Kidney capillary endothelial cell (primary cell): ENCODE results near the gene GPATCH2L.

Source experiments
- DNase-seq: peaks from one replicate; pipeline ENCODE4 v3.0.0-alpha.2; 2018; ENCODE audit warnings: low spot score

GPATCH2L gene

GRCh38 chr14:76136476-76137110 lies 15.1 kb upstream of the GPATCH2L start:
- no peak for DNase-seq

DNA sequence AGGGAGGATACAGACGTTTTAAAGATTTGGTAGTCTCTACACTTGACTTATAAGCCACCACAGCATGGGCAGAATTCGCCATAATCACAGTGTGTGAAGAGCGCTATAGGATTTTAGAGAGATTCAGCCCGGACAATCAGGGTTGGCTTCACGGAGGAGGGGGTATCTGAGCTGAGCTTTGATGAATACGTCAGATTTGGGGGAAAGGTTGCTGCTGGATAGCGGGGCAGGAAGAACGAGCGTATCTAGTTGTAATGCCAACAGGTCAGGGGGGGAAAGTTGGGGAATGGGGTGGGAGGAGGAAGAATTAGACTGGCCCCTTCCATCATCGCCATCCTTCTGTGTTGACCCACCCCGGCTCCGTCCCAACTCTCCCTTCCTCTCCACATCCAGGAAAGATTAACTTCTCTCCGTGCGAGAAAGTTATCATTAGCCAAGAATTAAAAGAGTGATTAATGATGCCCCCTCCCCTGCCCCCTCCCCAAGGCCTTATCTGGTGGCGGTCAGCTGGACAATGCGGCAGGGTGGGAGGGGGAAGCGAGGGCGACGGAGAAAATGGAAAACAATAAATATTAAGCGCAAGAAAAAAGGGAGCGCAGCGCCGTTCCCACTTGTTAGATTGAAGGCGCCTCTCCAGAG lies 13.5 kb upstream of the GPATCH2L start:
- no peak for DNase-seq

GRCh38 chr14:76138758-76139723 lies 12.7 kb upstream of the GPATCH2L start:
- DNase-seq: no peak

- DNase-seq: no peak
These were observed 8.1 kb upstream of the GPATCH2L start for GRCh38 chr14:76143642-76144041.

- no peak for DNase-seq
These were observed 4.7 kb upstream of the GPATCH2L start for GRCh38 chr14:76146976-76147375.

DNA sequence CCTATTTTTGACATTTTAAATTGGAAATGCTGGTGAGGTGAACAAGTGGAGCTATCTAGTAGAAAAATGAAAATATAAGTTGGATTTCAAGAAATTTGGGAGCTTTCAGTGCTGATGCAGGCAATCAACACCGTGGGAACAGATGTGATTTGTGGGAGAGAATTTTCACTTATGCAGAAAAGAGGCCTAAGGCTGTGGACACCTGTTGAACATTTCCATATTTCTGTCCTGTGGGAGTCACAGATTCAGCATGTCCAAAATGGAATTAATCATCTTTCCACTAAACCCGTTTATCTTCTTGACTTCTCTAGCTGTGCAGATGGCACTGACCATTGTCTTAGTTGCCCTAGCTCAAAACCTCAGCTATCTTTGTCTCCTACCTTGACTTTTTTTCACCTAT lies 2.5 kb upstream of the GPATCH2L start:
- DNase-seq: no peak

DNA sequence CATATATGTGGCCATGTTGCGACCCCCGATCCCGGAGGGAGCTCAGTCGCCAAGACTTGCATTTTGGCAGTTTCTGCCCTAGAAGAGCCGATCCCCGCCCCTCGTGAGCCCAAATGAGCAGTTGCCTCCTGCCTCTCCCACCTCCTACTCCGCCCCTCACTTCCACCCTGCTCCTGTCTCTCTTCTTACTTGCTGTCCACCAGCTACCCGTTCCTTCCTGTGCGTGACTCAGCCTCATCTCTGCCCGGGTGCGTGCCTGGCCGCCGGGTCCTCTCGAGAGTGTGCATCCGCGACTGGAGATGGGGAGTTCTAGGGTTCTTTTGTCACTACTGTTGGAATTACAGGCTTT lies 585 bp downstream of the GPATCH2L start:
- DNase-seq: peak; percentile 86

DNA sequence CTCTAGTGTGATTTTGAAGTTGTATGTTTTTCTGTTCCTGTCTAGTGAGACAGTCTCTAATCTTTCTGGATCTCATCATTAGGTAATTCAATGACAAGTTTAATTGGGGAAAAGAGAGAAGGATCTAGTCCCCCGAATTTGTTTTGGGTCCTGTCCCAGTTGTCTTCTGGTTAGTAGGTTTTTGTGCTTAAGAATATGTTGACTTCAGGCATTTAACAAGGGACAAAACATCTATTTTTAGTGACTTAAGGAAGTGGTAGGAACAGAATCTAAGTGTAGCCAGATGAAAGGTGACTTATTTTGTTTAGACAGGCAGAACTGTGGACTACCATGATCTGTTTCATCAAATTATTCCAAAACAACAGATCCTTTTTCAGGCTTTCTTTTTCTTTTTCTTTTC lies 2.2 kb downstream of the GPATCH2L start:
- DNase-seq: no peak

DNA sequence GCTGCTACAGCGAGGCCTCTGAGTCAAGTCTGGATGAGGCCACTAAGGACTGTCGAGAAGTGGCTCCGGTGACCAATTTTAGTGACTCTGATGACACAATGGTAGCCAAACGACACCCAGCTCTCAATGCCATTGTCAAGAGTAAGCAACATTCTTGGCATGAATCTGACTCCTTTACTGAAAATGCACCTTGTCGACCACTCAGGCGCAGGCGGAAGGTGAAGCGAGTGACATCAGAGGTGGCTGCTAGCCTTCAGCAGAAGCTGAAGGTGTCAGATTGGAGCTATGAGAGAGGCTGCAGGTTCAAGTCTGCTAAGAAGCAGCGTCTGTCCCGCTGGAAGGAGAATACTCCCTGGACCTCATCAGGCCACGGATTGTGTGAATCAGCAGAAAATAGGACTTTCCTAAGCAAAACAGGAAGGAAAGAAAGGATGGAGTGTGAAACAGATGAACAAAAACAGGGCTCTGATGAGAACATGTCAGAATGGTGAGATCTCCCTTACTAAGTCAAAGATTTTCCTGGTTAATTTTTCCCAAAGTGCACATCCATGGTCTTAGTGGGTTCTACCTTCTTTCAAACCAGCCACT lies 2.9 kb downstream of the GPATCH2L start:
- no peak for DNase-seq

DNA sequence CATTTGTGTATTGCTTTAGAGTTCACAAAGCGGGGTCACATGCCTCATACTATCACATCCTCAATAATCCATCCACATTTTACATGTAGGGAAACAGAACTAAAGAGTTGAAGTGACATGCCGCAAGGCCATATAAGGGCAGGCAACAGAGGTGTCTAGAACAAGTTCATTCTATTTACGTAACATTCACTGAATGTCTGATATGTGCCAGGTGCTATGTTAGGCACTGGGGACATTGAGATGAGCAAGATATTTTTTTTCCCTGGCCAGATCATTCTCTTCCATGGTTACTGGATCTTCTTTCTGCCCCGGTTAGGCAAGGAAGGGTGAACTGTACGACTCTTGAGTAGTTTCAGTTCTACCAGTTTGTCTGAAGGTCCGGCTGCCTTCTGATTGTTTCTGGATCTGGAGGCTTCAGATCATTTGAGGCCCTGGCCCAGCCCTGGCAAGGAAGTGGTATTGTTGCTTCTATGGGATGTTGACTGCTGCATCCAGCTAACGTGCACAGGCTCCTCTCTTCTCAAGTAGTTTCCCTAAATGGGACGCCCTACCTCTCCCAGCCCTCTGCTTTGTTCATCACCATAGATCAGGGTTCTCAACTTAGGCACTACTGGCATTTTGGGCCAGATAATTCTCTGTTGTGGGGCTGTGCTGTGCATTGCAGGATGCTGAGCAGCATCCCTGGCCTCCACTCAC lies 12.1 kb downstream of the GPATCH2L start:
- no peak for DNase-seq

- DNase-seq: no peak
These were observed 16.8 kb downstream of the GPATCH2L start for GRCh38 chr14:76168531-76168930.

- DNase-seq: no peak
These were observed 18.1 kb downstream of the GPATCH2L start for GRCh38 chr14:76169776-76170175.

DNA sequence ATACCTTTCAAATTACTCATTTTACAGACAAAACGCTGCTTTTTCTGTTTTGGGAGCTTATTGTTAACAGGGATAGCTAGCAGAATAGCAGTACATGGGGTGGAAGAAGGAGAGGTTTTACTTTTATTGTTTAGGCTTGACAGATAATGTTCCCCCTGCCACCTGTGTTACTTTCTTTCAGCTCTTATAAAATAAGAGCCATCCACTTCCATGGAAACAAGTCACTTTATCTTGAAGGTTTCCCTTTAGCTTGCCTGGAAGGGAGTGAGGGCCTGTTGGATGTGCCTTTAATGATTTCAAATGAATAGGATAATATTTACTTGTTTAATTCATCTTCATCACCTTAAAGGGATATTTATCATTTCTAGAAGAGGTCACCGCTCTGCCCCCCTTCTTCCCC lies 23.3 kb downstream of the GPATCH2L start:
- no peak for DNase-seq

GRCh38 chr14:76175942-76176341 lies 24.2 kb downstream of the GPATCH2L start:
- DNase-seq: no peak

DNA sequence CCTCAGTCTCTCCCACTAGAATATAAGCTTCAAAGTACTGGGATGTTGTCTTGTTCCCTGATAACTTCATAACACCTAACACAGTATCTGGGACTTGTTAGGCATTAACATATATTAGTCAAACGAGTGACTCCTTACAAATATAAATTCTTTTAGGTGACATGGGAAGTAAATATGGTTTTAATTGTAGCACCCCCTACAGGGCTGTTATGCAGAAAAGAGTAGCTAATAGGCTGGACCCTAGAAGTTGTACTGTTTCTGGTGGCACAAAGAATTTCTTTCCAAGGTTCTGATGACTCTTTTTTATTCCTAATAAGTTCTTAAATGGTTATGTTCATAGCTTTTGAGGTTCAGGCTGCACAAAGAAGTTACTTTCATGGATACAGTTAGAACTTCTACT lies 29.8 kb downstream of the GPATCH2L start:
- peak; percentile 10 for DNase-seq

DNA sequence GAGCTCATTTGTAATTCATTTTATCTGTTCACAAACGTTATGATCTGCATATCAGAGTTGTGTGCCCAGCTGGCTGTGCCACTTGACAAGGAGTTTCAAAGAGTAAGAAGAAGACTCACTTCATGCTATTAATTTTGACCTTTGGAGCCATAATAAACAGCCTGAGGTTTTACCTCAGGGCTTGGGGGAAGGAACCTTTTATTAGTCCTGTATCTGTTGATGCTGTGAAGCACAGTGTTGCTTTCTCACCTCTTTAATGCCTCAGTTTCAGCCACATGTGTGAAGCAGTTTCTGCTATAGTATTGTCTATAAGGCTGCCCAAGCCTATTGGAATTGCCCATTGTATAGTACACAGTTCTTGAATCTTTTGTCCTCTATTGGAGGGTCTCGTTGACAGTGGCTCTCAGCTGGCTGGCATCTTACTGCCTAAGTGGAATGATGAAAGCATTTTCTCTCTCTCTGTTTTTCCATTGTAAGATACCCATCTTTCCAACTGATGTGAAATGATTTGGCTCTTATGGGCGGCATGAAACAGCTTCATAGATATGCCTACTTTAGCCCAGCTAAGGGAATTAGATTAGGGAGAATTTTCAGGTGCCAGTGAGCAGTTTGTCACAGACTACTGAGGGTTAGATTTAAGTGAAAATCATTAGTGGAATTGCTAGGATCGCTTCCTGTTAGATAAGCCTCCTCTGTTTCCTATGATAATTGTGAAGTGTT lies 34.7 kb downstream of the GPATCH2L start:
- no peak for DNase-seq

DNA sequence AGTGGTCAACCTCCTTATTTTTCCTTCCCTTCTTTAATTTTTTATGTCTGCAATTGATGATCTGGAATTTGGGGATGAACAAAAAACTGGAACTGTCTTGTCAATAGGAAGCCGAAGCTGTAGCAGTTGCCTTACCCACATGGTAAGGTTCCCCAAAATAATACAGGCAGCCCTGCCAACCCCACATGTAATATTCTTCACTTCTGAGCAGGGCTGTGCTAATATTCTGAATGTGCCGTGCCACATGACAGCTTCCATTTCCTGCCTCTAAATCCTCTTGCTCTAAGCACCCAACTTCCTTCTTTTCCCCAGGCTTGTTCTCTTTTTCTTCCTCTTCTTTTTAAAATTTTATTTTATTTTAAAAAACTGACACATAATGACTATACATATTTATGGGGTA lies 39.6 kb downstream of the GPATCH2L start:
- DNase-seq: no peak

GRCh38 chr14:76193696-76194095 lies 42.0 kb downstream of the GPATCH2L start:
- DNase-seq: peak; percentile 10

DNA sequence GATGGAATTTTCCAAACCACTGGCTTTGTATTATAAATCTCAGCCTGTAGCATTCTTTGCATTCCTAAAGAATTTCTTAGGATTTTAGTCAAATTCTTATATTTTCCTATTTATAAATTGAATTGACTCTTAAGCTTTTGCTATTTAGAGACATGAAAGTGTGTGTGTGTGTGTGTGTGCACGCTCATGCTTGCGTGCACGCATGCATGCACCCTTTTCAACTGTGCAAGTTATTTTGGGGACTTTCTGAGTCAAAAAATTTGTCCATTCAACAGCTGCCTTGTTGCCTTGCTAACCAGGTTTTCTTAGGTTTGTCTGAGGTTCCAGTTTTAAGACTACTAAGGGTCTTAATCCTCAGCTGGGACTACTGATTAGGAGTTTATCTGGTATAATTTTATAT lies 42.6 kb downstream of the GPATCH2L start:
- DNase-seq: no peak

- DNase-seq: no peak
These were observed 43.3 kb downstream of the GPATCH2L start for GRCh38 chr14:76195003-76195402.

- DNase-seq: no peak
These were observed 45.4 kb downstream of the GPATCH2L start for GRCh38 chr14:76196980-76197695.
